ENCODE measurements around the gene RALGPS1. TPM values are rescaled to one million over a fixed set of nuclear protein-coding genes. Genes with fewer than 3 reads are reported as not detected.

RALGPS1 gene
- polyA plus RNA-seq, 2 donors = 3.8 to 6.4 TPM

DNA sequence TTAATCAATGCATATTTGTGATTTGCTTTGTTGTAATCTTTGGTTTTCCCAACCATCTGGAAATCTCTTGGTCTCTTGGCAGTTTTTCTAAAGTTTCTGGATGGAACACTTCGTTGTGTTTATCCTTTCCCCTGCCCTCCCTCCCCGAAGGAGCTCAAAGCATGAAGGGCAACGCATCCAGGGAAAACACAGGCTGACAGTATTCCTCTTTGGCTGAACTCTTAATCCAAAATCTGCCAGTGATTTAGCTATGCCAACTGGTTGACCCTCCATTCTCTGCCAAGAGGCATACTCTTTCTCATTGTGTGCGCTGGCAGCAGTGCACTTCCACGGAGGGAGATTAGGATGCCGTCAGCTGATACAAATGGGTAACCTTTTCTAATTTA lies 33.6 kb upstream of the RALGPS1 start:
- Histone ChIP-seq H3K27ac (ENCODE audit: low read depth in 2 of 2, low read length in 1 of 2) (no peak overlapping the region), H3K27me3 (ENCODE audit: control insufficient read depth in 1 of 2, insufficient read depth in 2 of 2, low read length in 2 of 2) (no peaks in the 10 kb centered on the region), H3K4me3 (ENCODE audit: low read depth in 1 of 2, low read length in 2 of 2) (no peak overlapping the region), H3K36me3 (ENCODE audit: control insufficient read depth in 2 of 2, insufficient read depth in 2 of 2, low read length in 1 of 2) (peaks cover 4 to 15% of the 10 kb centered on the region in 2 donors), H3K9me3 (ENCODE audit: control insufficient read depth in 2 of 2, insufficient read depth in 1 of 2, low read depth in 1 of 2, low read length in 1 of 2) (no peaks in the 10 kb centered on the region), H3K4me1 (ENCODE audit: control insufficient read depth in 2 of 2, insufficient read depth in 2 of 2, low read length in 1 of 2) (no peaks in the 10 kb centered on the region)
- WGBS, 2 donors = 77 to 86% methylated on average over 6 of the region's 6 CpGs

- Histone ChIP-seq H3K36me3 (ENCODE audit: control insufficient read depth in 2 of 2, insufficient read depth in 2 of 2, low read length in 1 of 2) (peaks cover 4 to 15% of the 10 kb centered on the region in 2 donors), H3K4me3 (ENCODE audit: low read depth in 1 of 2, low read length in 2 of 2) (no peak overlapping the region), H3K9me3 (ENCODE audit: control insufficient read depth in 2 of 2, insufficient read depth in 1 of 2, low read depth in 1 of 2, low read length in 1 of 2) (no peaks in the 10 kb centered on the region), H3K27me3 (ENCODE audit: control insufficient read depth in 1 of 2, insufficient read depth in 2 of 2, low read length in 2 of 2) (no peaks in the 10 kb centered on the region), H3K4me1 (ENCODE audit: control insufficient read depth in 2 of 2, insufficient read depth in 2 of 2, low read length in 1 of 2) (no peaks in the 10 kb centered on the region), H3K27ac (ENCODE audit: low read depth in 2 of 2, low read length in 1 of 2) (no peak overlapping the region)
- WGBS, 2 donors = 93 to 94% methylated on average over 11 of the region's 11 CpGs
These were observed 31.8 kb upstream of the RALGPS1 start for GRCh38 chr9:126882746-126883145.

DNA sequence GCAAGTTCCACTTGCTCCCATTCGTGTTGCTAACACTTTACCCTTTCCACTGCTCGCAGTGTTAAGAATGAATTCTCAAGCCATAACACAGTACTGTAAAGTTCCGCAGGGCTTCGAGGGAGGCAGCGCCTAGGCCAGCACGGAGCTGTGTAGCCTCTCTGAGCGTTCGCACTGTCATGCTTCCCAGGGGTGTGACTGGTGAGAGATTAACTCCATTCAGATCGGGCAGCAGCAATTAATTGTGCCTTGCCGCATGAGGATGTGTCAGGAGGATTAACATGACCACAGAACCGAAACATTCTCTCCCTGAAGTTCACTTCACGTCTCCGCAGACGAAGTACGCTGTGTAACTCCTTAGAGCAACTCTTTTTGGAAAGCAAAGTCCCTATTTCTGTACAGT lies 30.9 kb upstream of the RALGPS1 start:
- 48 to 63% methylated on average over 15 of the region's 15 CpGs for WGBS, 2 donors
- H3K36me3 ChIP-seq (ENCODE audit: control insufficient read depth in 2 of 2, insufficient read depth in 2 of 2, low read length in 1 of 2) = peaks cover 4 to 15% of the 10 kb centered on the region in 2 donors
- H3K9me3 ChIP-seq (ENCODE audit: control insufficient read depth in 2 of 2, insufficient read depth in 1 of 2, low read depth in 1 of 2, low read length in 1 of 2) = no peaks in the 10 kb centered on the region
- H3K27me3 ChIP-seq (ENCODE audit: control insufficient read depth in 1 of 2, insufficient read depth in 2 of 2, low read length in 2 of 2) = no peaks in the 10 kb centered on the region
- H3K4me1 ChIP-seq (ENCODE audit: control insufficient read depth in 2 of 2, insufficient read depth in 2 of 2, low read length in 1 of 2) = no peaks in the 10 kb centered on the region
- H3K4me3 ChIP-seq (ENCODE audit: low read depth in 1 of 2, low read length in 2 of 2) = no peak overlapping the region
- H3K27ac ChIP-seq (ENCODE audit: low read depth in 2 of 2, low read length in 1 of 2) = no peak overlapping the region

DNA sequence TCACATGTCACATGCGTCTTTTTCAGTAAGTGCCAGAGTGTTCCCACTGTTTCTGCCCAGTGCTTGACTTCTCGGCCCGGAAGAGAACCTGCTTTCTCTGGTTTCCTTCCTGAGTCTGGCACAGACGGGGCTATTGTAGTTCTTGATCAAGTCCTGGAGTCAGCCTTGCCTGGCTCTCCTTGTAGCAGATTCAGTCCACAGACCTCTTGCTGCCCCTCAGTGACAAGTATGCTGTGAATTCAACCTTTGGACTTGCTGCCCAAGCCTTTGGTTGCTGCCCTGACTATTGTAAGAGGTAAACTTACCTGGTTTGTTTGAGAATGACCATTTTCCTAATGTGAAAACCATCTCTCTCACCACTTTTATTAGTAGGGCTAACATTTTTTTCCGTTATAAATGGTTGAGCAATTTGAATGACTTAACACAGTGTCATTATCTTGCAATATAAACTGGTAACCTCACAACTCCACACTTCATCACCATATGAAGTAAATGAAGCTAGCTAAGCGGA lies 29.4 kb upstream of the RALGPS1 start:
- WGBS, 2 donors = 78 to 83% methylated on average over 6 of the region's 6 CpGs
- Histone ChIP-seq H3K27ac (ENCODE audit: low read depth in 2 of 2, low read length in 1 of 2) (no peak overlapping the region), H3K4me3 (ENCODE audit: low read depth in 1 of 2, low read length in 2 of 2) (no peak overlapping the region), H3K9me3 (ENCODE audit: control insufficient read depth in 2 of 2, insufficient read depth in 1 of 2, low read depth in 1 of 2, low read length in 1 of 2) (no peaks in the 10 kb centered on the region), H3K4me1 (ENCODE audit: control insufficient read depth in 2 of 2, insufficient read depth in 2 of 2, low read length in 1 of 2) (no peaks in the 10 kb centered on the region), H3K27me3 (ENCODE audit: control insufficient read depth in 1 of 2, insufficient read depth in 2 of 2, low read length in 2 of 2) (no peaks in the 10 kb centered on the region), H3K36me3 (ENCODE audit: control insufficient read depth in 2 of 2, insufficient read depth in 2 of 2, low read length in 1 of 2) (peaks cover 4 to 5% of the 10 kb centered on the region in 2 donors)

GRCh38 chr9:126886034-126886822 lies 28.4 kb upstream of the RALGPS1 start:
- no peaks in the 10 kb centered on the region for H3K9me3 ChIP-seq (ENCODE audit: control insufficient read depth in 2 of 2, insufficient read depth in 1 of 2, low read depth in 1 of 2, low read length in 1 of 2)
- no peaks in the 10 kb centered on the region for H3K27me3 ChIP-seq (ENCODE audit: control insufficient read depth in 1 of 2, insufficient read depth in 2 of 2, low read length in 2 of 2)
- H3K4me1 ChIP-seq (ENCODE audit: control insufficient read depth in 2 of 2, insufficient read depth in 2 of 2, low read length in 1 of 2) = no peaks in the 10 kb centered on the region
- no peak overlapping the region for H3K4me3 ChIP-seq (ENCODE audit: low read depth in 1 of 2, low read length in 2 of 2)
- no peak overlapping the region for H3K27ac ChIP-seq (ENCODE audit: low read depth in 2 of 2, low read length in 1 of 2)
- no peaks in the 10 kb centered on the region for H3K36me3 ChIP-seq (ENCODE audit: control insufficient read depth in 2 of 2, insufficient read depth in 2 of 2, low read length in 1 of 2)
- WGBS, 2 donors = 86 to 87% methylated on average over 23 of the region's 23 CpGs

DNA sequence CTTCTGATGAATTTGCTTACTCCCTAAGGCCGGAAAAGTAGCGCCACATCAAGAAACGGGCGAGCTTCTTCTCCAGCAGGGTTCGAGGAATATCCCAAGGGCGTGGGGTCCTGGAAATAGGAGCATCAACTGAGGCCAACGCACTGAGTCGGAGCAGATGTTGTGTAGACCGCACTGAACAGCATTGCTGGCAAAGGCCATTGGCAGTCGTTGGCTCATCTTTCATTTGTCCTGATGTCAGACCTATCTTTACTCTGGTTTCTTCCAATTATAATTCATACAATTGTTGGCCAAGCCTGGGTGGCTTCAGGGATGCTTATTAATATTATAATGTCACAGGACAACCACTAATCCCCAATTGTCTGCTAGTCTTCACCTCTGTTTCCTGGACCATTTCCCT lies 27.7 kb upstream of the RALGPS1 start:
- no peaks in the 10 kb centered on the region for H3K27me3 ChIP-seq (ENCODE audit: control insufficient read depth in 1 of 2, insufficient read depth in 2 of 2, low read length in 2 of 2)
- no peaks in the 10 kb centered on the region for H3K36me3 ChIP-seq (ENCODE audit: control insufficient read depth in 2 of 2, insufficient read depth in 2 of 2, low read length in 1 of 2)
- no peaks in the 10 kb centered on the region for H3K4me1 ChIP-seq (ENCODE audit: control insufficient read depth in 2 of 2, insufficient read depth in 2 of 2, low read length in 1 of 2)
- no peak overlapping the region for H3K27ac ChIP-seq (ENCODE audit: low read depth in 2 of 2, low read length in 1 of 2)
- WGBS, 2 donors = 82 to 83% methylated on average over 10 of the region's 10 CpGs
- H3K9me3 ChIP-seq (ENCODE audit: control insufficient read depth in 2 of 2, insufficient read depth in 1 of 2, low read depth in 1 of 2, low read length in 1 of 2) = no peaks in the 10 kb centered on the region
- H3K4me3 ChIP-seq (ENCODE audit: low read depth in 1 of 2, low read length in 2 of 2) = no peak overlapping the region

DNA sequence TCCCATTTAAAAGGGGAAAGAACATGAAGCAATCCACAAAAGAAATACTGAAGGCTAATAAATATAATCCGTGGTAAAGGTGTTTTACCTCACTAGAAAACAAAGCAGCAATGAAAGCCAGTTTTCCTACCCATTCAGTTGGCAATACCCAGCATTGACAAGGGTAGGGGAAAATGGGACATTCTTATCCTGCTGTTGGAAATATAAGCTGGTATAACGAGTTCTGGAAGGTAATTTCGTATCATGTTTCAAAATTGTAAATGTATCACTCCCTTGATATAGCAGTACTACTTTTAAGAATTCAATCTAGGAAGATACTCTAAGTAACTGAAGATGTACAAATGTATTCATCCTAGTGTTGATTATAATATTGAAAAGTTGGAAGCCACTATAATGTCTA lies 22.9 kb upstream of the RALGPS1 start:
- Histone ChIP-seq H3K9me3 (ENCODE audit: control insufficient read depth in 2 of 2, insufficient read depth in 1 of 2, low read depth in 1 of 2, low read length in 1 of 2) (no peaks in the 10 kb centered on the region), H3K4me3 (ENCODE audit: low read depth in 1 of 2, low read length in 2 of 2) (no peak overlapping the region), H3K27me3 (ENCODE audit: control insufficient read depth in 1 of 2, insufficient read depth in 2 of 2, low read length in 2 of 2) (no peaks in the 10 kb centered on the region), H3K36me3 (ENCODE audit: control insufficient read depth in 2 of 2, insufficient read depth in 2 of 2, low read length in 1 of 2) (no peaks in the 10 kb centered on the region), H3K27ac (ENCODE audit: low read depth in 2 of 2, low read length in 1 of 2) (no peak overlapping the region), H3K4me1 (ENCODE audit: control insufficient read depth in 2 of 2, insufficient read depth in 2 of 2, low read length in 1 of 2) (no peaks in the 10 kb centered on the region)
- WGBS, 2 donors = 55 to 73% methylated on average over 3 of the region's 3 CpGs

GRCh38 chr9:126893079-126893478 lies 21.5 kb upstream of the RALGPS1 start:
- Histone ChIP-seq H3K9me3 (ENCODE audit: control insufficient read depth in 2 of 2, insufficient read depth in 1 of 2, low read depth in 1 of 2, low read length in 1 of 2) (no peaks in the 10 kb centered on the region), H3K4me1 (ENCODE audit: control insufficient read depth in 2 of 2, insufficient read depth in 2 of 2, low read length in 1 of 2) (no peaks in the 10 kb centered on the region), H3K36me3 (ENCODE audit: control insufficient read depth in 2 of 2, insufficient read depth in 2 of 2, low read length in 1 of 2) (no peaks in the 10 kb centered on the region), H3K27ac (ENCODE audit: low read depth in 2 of 2, low read length in 1 of 2) (no peak overlapping the region), H3K4me3 (ENCODE audit: low read depth in 1 of 2, low read length in 2 of 2) (no peak overlapping the region), H3K27me3 (ENCODE audit: control insufficient read depth in 1 of 2, insufficient read depth in 2 of 2, low read length in 2 of 2) (no peaks in the 10 kb centered on the region)
- WGBS, 2 donors = 38 to 43% methylated on average over 5 of the region's 5 CpGs

DNA sequence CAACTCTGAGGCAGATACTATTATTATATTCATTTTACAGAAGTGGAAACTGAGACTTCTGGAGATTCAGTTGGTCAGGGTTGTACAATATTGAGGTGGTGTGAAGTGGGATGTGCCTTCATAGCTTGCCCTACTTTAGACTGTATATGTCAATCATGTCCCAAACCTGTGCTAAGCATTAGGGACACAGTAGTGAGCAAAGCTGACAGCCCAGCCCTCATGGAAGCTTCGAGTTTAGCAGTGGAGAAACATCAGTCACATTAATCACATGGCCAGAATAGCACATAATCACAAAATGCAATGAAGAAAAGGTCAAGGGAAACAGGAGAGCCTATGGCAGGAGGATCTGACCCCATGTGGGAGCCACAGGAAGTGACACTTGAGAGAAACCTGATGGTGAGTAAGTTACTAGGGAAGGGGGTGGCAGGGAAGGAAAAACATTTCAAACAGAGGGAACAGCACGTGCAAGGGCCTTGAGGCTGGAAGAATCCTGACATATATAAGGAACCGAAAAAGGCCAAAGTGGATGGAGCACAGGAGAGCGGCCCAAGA lies 20.5 kb upstream of the RALGPS1 start:
- no peaks in the 10 kb centered on the region for H3K27me3 ChIP-seq (ENCODE audit: control insufficient read depth in 1 of 2, insufficient read depth in 2 of 2, low read length in 2 of 2)
- no peak overlapping the region for H3K4me3 ChIP-seq (ENCODE audit: low read depth in 1 of 2, low read length in 2 of 2)
- H3K36me3 ChIP-seq (ENCODE audit: control insufficient read depth in 2 of 2, insufficient read depth in 2 of 2, low read length in 1 of 2) = no peaks in the 10 kb centered on the region
- no peaks in the 10 kb centered on the region for H3K4me1 ChIP-seq (ENCODE audit: control insufficient read depth in 2 of 2, insufficient read depth in 2 of 2, low read length in 1 of 2)
- no peaks in the 10 kb centered on the region for H3K9me3 ChIP-seq (ENCODE audit: control insufficient read depth in 2 of 2, insufficient read depth in 1 of 2, low read depth in 1 of 2, low read length in 1 of 2)
- no peak overlapping the region for H3K27ac ChIP-seq (ENCODE audit: low read depth in 2 of 2, low read length in 1 of 2)
- 74 to 78% methylated on average over 4 of the region's 4 CpGs for WGBS, 2 donors

GRCh38 chr9:126902210-126902609 lies 12.4 kb upstream of the RALGPS1 start:
- 69 to 73% methylated on average over 3 of the region's 3 CpGs for WGBS, 2 donors
- H3K27ac ChIP-seq (ENCODE audit: low read depth in 2 of 2, low read length in 1 of 2) = no peak overlapping the region
- H3K36me3 ChIP-seq (ENCODE audit: control insufficient read depth in 2 of 2, insufficient read depth in 2 of 2, low read length in 1 of 2) = no peaks in the 10 kb centered on the region
- no peaks in the 10 kb centered on the region for H3K4me1 ChIP-seq (ENCODE audit: control insufficient read depth in 2 of 2, insufficient read depth in 2 of 2, low read length in 1 of 2)
- H3K9me3 ChIP-seq (ENCODE audit: control insufficient read depth in 2 of 2, insufficient read depth in 1 of 2, low read depth in 1 of 2, low read length in 1 of 2) = no peaks in the 10 kb centered on the region
- no peak overlapping the region for H3K4me3 ChIP-seq (ENCODE audit: low read depth in 1 of 2, low read length in 2 of 2)
- H3K27me3 ChIP-seq (ENCODE audit: control insufficient read depth in 1 of 2, insufficient read depth in 2 of 2, low read length in 2 of 2) = no peaks in the 10 kb centered on the region
